AG09319 (cell line): ENCODE results near the gene SUCLA2.

Source experiments
- DNase-seq: peaks from one replicate; pipeline ENCODE4 v3.0.0-alpha.2; 2010; ENCODE audit warnings: low read depth; ENCODE audit errors: extremely low read depth
- CTCF ChIP-seq: IDR thresholded peaks from 2 replicates; pipeline ENCODE4 v1.5.1; 2011; ENCODE audit warnings: low read depth, mild to moderate bottlenecking, inconsistent platforms, low read length, moderate library complexity

Gene SUCLA2

GRCh38 chr13:47903836-47904235 lies 97.2 kb downstream of the SUCLA2 start:
- DNase-seq = no peak
- no peak for TF ChIP-seq CTCF

GRCh38 chr13:47901441-47901840 lies 99.6 kb downstream of the SUCLA2 start:
- no peak for DNase-seq
- TF ChIP-seq CTCF = no peak

GRCh38 chr13:47898080-47898479 lies 103.0 kb downstream of the SUCLA2 start:
- no peak for TF ChIP-seq CTCF
- no peak for DNase-seq

GRCh38 chr13:47897411-47898050 lies 103.5 kb downstream of the SUCLA2 start:
- TF ChIP-seq CTCF = no peak
- no peak for DNase-seq

GRCh38 chr13:47896546-47896945 lies 104.5 kb downstream of the SUCLA2 start:
- TF ChIP-seq CTCF = no peak
- no peak for DNase-seq

GRCh38 chr13:47896111-47896510 lies 105.0 kb downstream of the SUCLA2 start:
- no peak for TF ChIP-seq CTCF

GRCh38 chr13:47893527-47893926 lies 107.5 kb downstream of the SUCLA2 start:
- DNase-seq = no peak
- TF ChIP-seq CTCF = no peak

More at GRCh38 chr13:47896111-47896510, 105.0 kb downstream of the SUCLA2 start:
- DNase-seq = no peak
